M059J (cell line): ENCODE data around the gene KRT77. TPM values are rescaled to one million over a fixed set of nuclear protein-coding genes. Genes with fewer than 3 reads are reported as not detected.
A peak's percentile ranks its signal among the peaks of the same experiment; 100 is the strongest.

Experiments used
- DNase-seq: peaks from one replicate; pipeline ENCODE4 v3.0.0-alpha.2; 2012; ENCODE audit warnings: low read depth
- total RNA-seq: library from RNA; depleted of rRNA; stranded (reverse); fragments of >200 nt; shearing (Covaris generic); gene quantifications from 2 replicates; pipeline ENCODE4 v1.2.3, GENCODE V29; 2014; rRNA removed

Gene KRT77
- total RNA-seq, 1 experiment from 2014 or later, result not detected

DNA sequence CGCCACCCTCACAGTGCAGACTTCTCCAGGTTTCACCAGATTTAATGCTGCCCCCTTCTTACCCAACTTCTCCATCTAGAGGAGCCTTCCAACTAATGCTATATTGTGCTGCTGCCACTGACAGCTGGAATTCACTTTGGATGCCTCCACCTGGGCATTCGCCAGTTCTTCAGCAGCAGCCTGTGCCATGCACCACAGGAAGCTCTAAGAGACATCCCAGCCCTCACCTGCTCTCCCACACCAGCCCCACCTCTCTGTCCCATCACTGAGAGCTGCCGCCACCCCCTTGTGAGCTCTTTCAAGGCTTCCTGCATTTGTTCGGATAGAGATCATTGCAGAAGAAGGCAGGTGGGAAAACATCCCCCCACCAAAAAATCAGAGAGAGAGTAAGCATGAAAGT, 46.7 kb downstream of the KRT77 start:
- DNase-seq, result no peak

DNA sequence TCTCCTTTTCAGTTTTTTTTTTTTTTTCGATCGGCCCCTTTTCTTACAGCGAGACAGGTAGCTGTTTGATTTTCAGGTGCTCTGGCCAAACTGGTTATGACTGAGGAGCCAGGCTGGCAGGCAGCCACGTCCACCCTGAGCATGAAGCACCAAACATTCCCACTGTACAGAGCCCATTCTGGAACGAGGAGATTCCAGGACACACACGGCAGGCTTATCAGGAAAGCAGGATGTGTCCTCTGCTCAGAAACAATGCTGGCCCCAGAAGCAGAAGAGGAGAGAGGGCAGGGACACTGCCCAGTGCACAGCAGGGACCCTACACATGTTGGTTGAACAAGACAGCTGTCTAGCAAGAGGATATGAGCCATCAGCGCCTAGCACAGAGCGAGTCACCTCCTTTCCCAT, 47.6 kb downstream of the KRT77 start:
- DNase-seq, result no peak

- no peak for DNase-seq
Measured at GRCh38 chr12:52655251-52655650, 48.1 kb downstream of the KRT77 start.

GRCh38 chr12:52651726-52652261, 51.5 kb downstream of the KRT77 start, which contains the start of gene KRT2:
KRT2 (minus strand) TSS chr12:52652211; CDS start chr12:52652142, 69 bp downstream.
- no peak for DNase-seq

- DNase-seq, result peak; percentile 27
Measured at GRCh38 chr12:52650520-52651081, 52.7 kb downstream of the KRT77 start.

DNA sequence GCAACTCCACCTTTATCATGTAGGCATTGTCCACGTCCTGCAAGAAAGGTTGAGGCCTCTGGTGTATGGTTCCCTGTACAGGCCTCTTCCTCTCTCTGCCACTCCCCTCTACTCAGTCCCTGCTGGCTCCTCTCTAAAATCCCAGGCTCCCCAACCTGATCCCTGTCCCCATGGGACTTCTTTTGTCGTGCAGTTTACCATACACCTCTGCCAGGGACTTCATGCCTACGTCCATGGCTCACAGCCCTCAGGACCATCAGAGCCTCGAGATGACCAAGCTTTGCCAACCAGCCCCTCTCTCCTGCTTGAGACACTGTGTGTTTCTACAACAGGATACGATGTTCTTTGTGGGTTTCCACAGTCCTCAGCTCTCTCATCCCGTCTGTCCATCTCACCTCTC, 54.3 kb downstream of the KRT77 start:
- no peak for DNase-seq

- DNase-seq, result no peak
Measured at GRCh38 chr12:52648012-52648550, 55.2 kb downstream of the KRT77 start.

- no peak for DNase-seq
Measured at GRCh38 chr12:52647601-52648000, 55.7 kb downstream of the KRT77 start.

GRCh38 chr12:52646613-52647012, 56.7 kb downstream of the KRT77 start:
- no peak for DNase-seq

GRCh38 chr12:52645982-52646381, 57.3 kb downstream of the KRT77 start:
- DNase-seq, result no peak

- no peak for DNase-seq
Measured at GRCh38 chr12:52645120-52645761, 58.1 kb downstream of the KRT77 start.

DNA sequence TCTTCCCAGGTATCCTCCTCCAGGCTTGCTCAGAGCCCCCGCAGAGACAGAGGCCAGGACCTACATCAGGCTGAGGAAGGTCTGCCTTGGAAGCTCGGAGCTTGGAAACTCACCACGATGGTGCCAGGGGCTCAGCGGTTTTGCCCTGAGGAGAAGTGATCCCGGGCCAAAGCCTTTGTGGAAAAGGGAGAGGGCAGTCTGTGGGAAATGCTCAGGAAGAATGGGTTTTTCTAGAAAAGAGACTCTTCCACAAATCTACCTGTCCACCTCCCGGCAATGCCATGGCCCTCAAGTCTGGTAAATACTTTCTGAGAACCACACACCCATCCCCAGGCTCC, 59.3 kb downstream of the KRT77 start:
- DNase-seq, result no peak

DNA sequence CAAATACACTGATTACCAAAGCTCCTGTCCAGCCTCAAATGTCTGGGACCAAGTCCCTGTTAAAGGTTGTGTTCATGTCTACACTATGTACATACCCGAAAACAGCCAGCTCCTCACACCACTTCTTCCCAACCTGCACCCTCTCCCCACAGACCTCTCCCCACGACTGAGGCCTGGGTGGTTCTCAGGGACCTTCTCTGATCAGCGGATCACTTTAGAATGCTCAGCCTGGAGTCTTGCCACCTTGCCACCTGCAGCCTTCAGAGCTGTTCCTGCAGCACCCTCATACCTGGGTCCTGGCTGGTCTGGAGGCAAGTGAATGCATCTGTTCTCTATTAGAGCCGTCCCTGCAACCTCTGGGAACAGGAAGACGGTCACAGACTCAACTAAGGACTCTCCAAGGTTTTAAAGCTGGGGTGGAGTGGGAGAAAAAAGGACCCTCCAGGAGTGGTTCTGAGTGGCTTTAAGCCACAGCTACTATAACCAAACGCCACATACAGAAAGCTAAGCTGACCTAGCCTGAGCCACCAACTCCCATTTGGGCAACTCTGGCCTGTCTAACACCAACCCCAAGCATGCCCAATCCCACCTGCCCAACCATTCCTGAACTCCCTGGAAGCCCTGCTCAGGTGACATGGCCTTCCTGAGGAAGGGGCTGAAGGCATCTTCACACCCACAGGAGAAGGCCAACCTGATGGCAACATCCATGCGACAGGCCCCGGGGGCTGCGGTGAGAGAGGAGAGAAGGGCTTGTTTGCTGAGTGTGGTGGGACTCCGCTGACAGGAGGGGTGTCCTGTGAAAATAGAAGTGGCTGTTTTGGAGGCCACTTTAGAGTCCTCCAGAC, 59.9 kb downstream of the KRT77 start:
- DNase-seq, result no peak

DNA sequence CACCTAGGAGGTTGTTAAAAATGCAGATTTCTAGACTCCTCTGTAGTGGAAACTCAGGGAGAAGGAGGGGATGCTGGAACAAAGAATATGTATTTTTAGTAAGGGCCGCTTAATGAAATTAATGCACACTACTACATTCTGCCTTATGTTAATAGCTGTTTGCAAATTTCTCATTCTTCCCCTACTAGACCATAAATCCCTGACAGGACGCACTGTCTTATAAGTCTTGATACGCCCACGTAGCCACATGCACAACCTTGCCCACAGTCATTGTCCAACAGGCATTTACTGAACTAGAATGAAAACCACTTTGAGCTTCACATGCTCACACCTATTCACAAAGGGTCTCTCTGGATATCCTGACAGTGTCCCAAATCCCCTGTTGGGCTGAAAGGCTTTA, 61.9 kb downstream of the KRT77 start:
- no peak for DNase-seq

Other genes with a start within 250 kb of the KRT77 start
- not detected in 2 replicates for gene KRT6C, start 229.7 kb downstream of the KRT77 start, total RNA-seq
- not detected in 2 replicates for gene KRT6A, start 210.3 kb downstream of the KRT77 start, total RNA-seq
- not detected in 2 replicates for gene KRT5, start 183.1 kb downstream of the KRT77 start, total RNA-seq
- gene KRT71, start 150.4 kb downstream of the KRT77 start, total RNA-seq, result not detected in 2 replicates
- gene KRT74, start 129.7 kb downstream of the KRT77 start, total RNA-seq, result not detected in 2 replicates
- not detected in 2 replicates for gene KRT72, start 102.1 kb downstream of the KRT77 start, total RNA-seq
- gene KRT73, start 85.0 kb downstream of the KRT77 start, total RNA-seq, result not detected in 2 replicates
- not detected in 2 replicates for gene KRT2, start 51.3 kb downstream of the KRT77 start, total RNA-seq
- not detected in 2 replicates for gene KRT1, start 23.1 kb downstream of the KRT77 start, total RNA-seq
- not detected in 2 replicates for gene KRT76, start 73.8 kb upstream of the KRT77 start, total RNA-seq
- not detected in 2 replicates for gene KRT3, start 92.6 kb upstream of the KRT77 start, total RNA-seq
- not detected in 2 replicates for gene KRT4, start 110.6 kb upstream of the KRT77 start, total RNA-seq
- not detected in 2 replicates for gene KRT79, start 130.8 kb upstream of the KRT77 start, total RNA-seq
- gene KRT78, start 145.5 kb upstream of the KRT77 start, total RNA-seq, result 0.22 TPM in 1 of 2 replicates, not detected in the other
- gene KRT8, start 201.6 kb upstream of the KRT77 start, total RNA-seq, result 38.8 and 54.8 TPM in 2 replicates
- 643 and 924 TPM in 2 replicates for gene KRT18, start 245.6 kb upstream of the KRT77 start, total RNA-seq